Transverse colon (tissue), 4 donors: ENCODE results near the gene CHM.

ENCODE experiments used
- POLR2A ChIP-seq: fragments of 450-650 bp; IDR thresholded peaks from one replicate; pipeline ENCODE4 v1.6.1; 2016; ENCODE audit warnings: antibody characterized with exemption, mild to moderate bottlenecking, moderate library complexity
- POLR2AphosphoS5 ChIP-seq, 3 donors: sonication (generic); formaldehyde crosslinking; IDR thresholded peaks; one replicate each; pipeline ENCODE4 v1.6.1; 2016; ENCODE audit warnings: antibody characterized with exemption in 3 of 3
- TF ChIP-seq, protein P1 (sequence below), 5 experiments: fragments of 200-600 bp in 3 of 5; fragments of 450-650 bp in 2 of 5; sonication (generic) in 3 of 5; IDR thresholded peaks; 1 replicate in 2 of 5; 2 replicates in 3 of 5; pipeline ENCODE4 v1.5.1; 2016 to 2017; ENCODE audit warnings: antibody characterized with exemption in 5 of 5, inconsistent platforms in 3 of 5, mild to moderate bottlenecking in 2 of 5, moderate library complexity in 1 of 5

DNA sequence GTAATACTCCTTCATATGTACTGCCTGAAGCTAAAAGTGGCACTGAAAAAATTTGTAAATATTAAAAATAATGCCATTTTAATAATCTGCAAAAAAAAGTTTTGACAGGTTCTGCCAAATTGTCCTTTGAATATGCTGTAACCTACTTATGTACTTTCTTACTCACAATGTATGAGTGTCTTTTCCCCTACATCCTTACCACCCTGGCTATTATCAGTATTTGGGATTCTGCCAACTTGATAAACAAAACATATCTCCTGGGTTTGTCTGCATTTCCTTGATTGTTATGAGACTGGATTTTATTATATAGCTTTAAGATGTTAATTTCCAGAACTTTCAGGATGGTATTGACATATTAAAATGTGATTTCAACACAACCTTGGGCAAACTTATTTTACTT, 187.9 kb downstream of the CHM start:
- TF ChIP-seq POLR2A = no peak
- TF ChIP-seq, protein P1, sequence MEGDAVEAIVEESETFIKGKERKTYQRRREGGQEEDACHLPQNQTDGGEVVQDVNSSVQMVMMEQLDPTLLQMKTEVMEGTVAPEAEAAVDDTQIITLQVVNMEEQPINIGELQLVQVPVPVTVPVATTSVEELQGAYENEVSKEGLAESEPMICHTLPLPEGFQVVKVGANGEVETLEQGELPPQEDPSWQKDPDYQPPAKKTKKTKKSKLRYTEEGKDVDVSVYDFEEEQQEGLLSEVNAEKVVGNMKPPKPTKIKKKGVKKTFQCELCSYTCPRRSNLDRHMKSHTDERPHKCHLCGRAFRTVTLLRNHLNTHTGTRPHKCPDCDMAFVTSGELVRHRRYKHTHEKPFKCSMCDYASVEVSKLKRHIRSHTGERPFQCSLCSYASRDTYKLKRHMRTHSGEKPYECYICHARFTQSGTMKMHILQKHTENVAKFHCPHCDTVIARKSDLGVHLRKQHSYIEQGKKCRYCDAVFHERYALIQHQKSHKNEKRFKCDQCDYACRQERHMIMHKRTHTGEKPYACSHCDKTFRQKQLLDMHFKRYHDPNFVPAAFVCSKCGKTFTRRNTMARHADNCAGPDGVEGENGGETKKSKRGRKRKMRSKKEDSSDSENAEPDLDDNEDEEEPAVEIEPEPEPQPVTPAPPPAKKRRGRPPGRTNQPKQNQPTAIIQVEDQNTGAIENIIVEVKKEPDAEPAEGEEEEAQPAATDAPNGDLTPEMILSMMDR (IDR thresholded peaks at IDR 0.05) = no peak
- no peak for TF ChIP-seq POLR2AphosphoS5 (IDR thresholded peaks at IDR 0.05)
